Left ventricle myocardium inferior (tissue), 1 donor: ENCODE results near the gene PGAM1. TPM values are rescaled to one million over a fixed set of nuclear protein-coding genes. Genes with fewer than 3 reads are reported as not detected.

Source experiments
- DNase-seq: peaks from one replicate; pipeline ENCODE4 v3.0.0-alpha.2; 2020
- H3K27ac ChIP-seq: fragments of 200-600 bp; replicated peaks from 2 replicates; pipeline ENCODE4 v1.8.0; 2021
- H3K27me3 ChIP-seq: fragments of 200-600 bp; 2 replicates; pipeline ENCODE4 v1.8.0; 2021; ENCODE audit warnings: low read depth
- H3K36me3 ChIP-seq: fragments of 200-600 bp; 2 replicates; pipeline ENCODE4 v1.8.0; 2021
- H3K4me1 ChIP-seq: fragments of 200-600 bp; 2 replicates; pipeline ENCODE4 v1.8.0; 2021
- H3K4me3 ChIP-seq: fragments of 200-600 bp; 2 replicates; pipeline ENCODE4 v1.8.0; 2021; ENCODE audit warnings: mild to moderate bottlenecking, moderate library complexity
- H3K9me3 ChIP-seq: fragments of 200-600 bp; replicated peaks from 2 replicates; pipeline ENCODE4 v1.8.0; 2021
- CTCF ChIP-seq: fragments of 200-600 bp; IDR thresholded peaks from 2 replicates; pipeline ENCODE4 v1.8.0; 2021; ENCODE audit warnings: antibody characterized with exemption, mild to moderate bottlenecking, borderline replicate concordance
- intact Hi-C: fragments of 100-400 bp; cut with micrococcal nuclease; formaldehyde crosslinking; loops from one replicate; pipeline ENCODE4 v1.11.0; 2022
- total RNA-seq: library from RNA; stranded (reverse); fragmentation: NEBNext Ultra II Directional; extraction: Animal tissue kit (Norgen Biotek cat#: 25700); gene quantifications from one replicate; pipeline ENCODE4 v1.2.1, GENCODE V29; 2021
- donor health status: DM: no; HTN: yes; CAD: no; lungs with severe emphysema.

Gene PGAM1
- total RNA-seq, 1 donor from 2014 or later = 233 TPM

- DNase-seq = no peak
- Histone ChIP-seq H3K9me3 (no peaks in the 10 kb centered on the region), H3K27ac (no peak overlapping the region), H3K27me3 (no peaks in the 10 kb centered on the region), H3K4me1 (peaks cover 6% of the 10 kb centered on the region), H3K4me3 (no peak overlapping the region), H3K36me3 (peaks cover 54% of the 10 kb centered on the region)
- intact Hi-C loops = no loop called here
- TF ChIP-seq CTCF = no peak
These were observed 42.8 kb upstream of the PGAM1 start for GRCh38 chr10:97383159-97383558.

GRCh38 chr10:97384156-97384555 lies 41.8 kb upstream of the PGAM1 start:
- Histone ChIP-seq H3K27me3 (no peaks in the 10 kb centered on the region), H3K4me1 (peaks cover 6% of the 10 kb centered on the region), H3K36me3 (peaks cover 53% of the 10 kb centered on the region), H3K4me3 (no peak overlapping the region), H3K27ac (no peak overlapping the region), H3K9me3 (no peaks in the 10 kb centered on the region)
- intact Hi-C loops = no loop called here
- TF ChIP-seq CTCF = no peak
- DNase-seq = no peak

- Histone ChIP-seq H3K4me1 (peaks cover 6% of the 10 kb centered on the region), H3K27ac (no peak overlapping the region), H3K27me3 (no peaks in the 10 kb centered on the region), H3K9me3 (no peaks in the 10 kb centered on the region), H3K4me3 (no peak overlapping the region), H3K36me3 (peaks cover 53% of the 10 kb centered on the region)
- no peak for TF ChIP-seq CTCF
- DNase-seq = no peak
- intact Hi-C loops = no loop called here
These were observed 41.4 kb upstream of the PGAM1 start for GRCh38 chr10:97384641-97385040.

- Histone ChIP-seq H3K4me1 (peaks cover 6% of the 10 kb centered on the region), H3K27ac (no peak overlapping the region), H3K27me3 (no peaks in the 10 kb centered on the region), H3K9me3 (no peaks in the 10 kb centered on the region), H3K4me3 (no peak overlapping the region), H3K36me3 (peaks cover 58% of the 10 kb centered on the region)
- intact Hi-C loops = no loop called here
- DNase-seq = no peak
- TF ChIP-seq CTCF = no peak
These were observed 40.4 kb upstream of the PGAM1 start for GRCh38 chr10:97385565-97385964.

GRCh38 chr10:97388152-97388551 lies 37.8 kb upstream of the PGAM1 start:
- Histone ChIP-seq H3K27ac (no peak overlapping the region), H3K4me3 (no peak overlapping the region), H3K36me3 (peaks cover 59% of the 10 kb centered on the region), H3K27me3 (no peaks in the 10 kb centered on the region), H3K4me1 (peaks cover 6% of the 10 kb centered on the region), H3K9me3 (no peaks in the 10 kb centered on the region)
- DNase-seq = no peak
- TF ChIP-seq CTCF = no peak
- intact Hi-C loops = no loop called here

- no peak for DNase-seq
- no peak overlapping the region for H3K4me3 ChIP-seq
- intact Hi-C loops = no loop called here
- H3K27ac ChIP-seq = no peak overlapping the region
- H3K9me3 ChIP-seq = no peaks in the 10 kb centered on the region
- H3K4me1 ChIP-seq = peaks cover 6% of the 10 kb centered on the region
- peaks cover 73% of the 10 kb centered on the region for H3K36me3 ChIP-seq
- no peaks in the 10 kb centered on the region for H3K27me3 ChIP-seq
- no peak for TF ChIP-seq CTCF
These were observed 35.9 kb upstream of the PGAM1 start for GRCh38 chr10:97390091-97390490.
